ENCODE data around the gene CD47.

The CD47 gene

DNA sequence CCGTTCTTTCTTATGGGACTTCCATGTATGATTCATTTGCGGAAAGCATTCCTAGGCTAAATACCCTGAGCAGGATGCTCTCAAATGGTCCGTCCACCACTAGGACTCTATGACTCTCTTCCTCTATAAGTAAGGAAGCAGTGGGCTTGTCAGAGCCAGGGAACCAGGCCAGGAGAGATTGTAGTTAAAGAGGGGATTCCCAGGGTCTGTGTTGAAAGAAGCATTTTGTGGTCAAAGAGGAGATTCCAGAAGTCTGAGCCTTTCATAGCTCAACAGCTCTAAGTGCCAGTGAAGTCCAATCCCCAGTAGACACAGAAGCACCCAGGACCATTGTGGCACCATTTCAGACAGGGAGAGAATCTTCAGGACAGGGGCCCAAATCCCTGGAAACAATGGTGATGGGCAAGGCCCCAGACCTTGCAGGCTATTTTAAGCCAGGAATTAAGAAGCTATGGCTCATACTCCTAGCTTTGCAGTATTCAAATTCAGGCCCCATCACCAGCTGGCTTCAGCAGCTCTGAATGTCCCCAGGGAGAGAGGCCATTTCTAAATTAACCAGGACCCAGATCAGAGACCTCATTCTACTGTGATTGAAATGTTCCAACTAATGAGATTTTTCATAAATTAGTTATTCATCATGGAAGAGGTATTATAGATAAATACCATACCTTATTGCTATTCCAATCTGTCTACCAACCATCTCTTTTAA lies 81.7 kb downstream of the CD47 start:
- FAIRE-seq, result no peak

DNA sequence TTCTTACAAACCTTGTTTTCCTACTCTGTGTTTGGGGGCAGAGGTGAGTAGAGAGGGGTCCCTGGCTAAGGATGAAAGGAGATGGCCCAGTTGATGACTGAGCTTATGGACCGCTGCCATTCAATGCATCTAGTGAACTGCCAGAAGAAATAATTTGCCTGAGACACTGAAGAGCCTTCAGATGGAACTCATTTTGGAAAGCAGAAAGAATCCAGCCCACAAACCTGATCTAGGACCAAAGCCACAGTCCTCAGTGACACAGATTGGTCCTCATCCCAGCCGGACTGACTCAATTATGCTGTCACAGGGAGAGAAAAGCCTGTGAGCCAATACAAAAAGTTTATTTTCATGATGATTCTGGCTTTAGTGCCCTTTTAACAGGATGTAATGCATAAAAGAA lies 82.7 kb downstream of the CD47 start:
- FAIRE-seq, result no peak

DNA sequence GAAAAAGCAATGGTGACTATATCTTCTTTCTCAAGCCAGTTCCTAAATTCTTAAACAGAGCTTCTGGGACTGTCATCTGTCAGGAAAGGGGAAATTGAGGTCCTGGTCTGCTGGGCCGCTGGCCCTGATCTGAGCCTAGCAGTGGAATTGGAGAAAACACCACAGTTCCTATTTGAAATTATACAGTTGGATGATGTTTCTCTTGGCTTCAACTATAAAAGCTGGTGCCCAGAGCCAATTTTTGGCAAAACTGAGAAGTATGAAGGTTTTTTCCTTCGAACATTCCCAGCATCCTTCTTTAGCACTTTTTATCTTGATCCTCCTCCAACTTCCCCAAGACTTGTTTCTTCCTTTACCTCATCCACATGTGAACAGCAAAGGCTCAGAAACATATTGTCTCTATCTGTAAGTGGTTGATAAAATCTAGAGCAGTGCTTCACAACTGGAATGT lies 83.9 kb downstream of the CD47 start:
- no peak for FAIRE-seq

DNA sequence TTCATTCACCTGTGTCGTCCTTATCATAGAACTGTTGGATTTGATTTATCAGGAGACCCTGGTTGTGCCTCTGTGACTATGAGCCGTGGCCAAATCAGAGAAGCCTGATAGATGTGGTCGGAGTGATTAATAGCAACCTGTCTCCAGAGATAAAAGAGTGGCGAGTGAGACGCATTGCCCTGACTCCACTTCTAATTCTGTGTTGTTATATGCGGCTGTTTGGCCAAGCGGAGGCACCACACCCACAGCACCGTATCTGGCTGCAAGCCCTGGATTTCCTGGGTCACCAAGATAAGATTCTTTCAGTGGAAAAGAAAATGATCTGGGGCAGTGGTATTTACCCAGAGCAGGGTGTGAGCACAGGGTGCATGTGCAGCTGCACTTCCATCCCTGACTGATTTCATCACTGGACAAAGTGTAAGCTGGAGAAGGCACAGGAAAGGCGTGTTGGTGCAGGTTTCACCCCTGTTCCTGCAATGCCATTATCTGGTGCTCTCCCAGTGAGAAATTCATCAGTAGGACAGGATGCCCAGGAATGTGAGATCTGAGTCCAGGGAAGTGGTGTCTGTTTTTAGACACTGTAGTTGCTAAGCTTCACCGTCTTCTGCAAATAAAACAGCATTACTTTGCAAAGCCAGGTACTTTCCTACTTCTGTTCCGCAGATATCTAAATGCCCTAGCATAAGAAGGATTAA lies 84.6 kb downstream of the CD47 start:
- FAIRE-seq, result no peak

DNA sequence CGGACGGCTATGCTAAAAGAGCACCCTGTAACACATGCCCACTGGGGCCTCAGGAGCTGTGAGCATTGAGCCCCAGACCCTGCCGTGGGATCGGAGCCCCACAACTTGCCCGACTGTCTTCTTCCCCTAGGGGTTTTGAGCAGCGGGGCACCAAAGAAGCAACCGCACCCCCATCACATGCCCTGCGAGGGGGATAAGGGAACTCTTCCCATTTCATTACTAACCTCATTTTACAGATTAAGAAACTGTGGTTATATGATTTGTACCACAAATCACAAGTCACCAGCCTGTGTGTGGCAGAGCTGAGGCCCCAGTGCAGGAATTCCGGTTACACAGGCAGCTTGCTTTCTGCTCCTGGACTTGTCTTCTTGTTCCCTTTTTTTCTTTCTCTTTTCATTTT lies 86.2 kb downstream of the CD47 start:
- no peak for FAIRE-seq

DNA sequence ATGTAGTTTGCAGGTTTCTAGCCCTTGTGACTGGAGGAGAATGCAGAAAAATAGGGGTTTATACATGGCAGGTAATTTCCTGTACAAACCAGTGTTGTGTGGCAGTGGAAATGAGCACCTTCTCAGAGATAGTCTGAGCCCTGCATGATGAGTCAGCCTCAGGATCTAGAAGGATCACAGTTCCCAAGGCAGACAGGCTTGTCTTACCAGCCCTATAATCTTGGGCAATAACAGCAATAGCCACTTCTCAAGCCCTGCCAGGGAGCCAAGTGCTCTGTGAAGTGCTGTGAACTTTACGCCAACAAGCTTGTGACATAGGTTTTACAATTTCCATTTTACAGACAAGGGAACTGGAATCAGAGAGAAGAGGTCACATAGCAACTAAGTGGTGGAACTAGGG lies 89.4 kb downstream of the CD47 start:
- no peak for FAIRE-seq

DNA sequence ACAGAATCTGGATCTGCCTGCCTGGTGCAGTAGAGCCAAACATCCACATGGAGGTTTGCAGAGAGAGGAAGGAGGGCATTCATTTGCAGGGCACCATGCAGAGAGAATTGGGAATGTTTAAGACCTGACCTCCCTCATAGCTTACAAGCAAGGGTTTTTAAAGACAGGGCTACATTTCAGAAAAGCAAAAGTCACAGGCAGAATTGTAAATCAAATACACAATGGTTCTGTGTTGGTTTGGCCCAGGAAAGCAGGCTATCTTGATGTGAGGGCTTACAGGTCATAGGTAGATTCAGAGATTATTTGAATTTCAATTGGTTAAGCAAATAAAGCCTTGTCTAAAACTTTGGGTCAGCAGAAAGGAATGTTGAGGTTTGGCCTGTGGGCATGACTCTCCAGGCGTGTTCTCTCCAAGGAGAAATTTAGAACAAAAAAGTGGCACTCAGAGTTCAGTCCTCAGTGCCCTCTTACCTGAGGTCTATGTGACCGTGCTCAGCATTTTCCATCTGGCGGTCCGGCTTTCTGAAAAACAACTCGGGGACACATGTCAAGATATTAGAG lies 91.5 kb downstream of the CD47 start:
- no peak for FAIRE-seq

DNA sequence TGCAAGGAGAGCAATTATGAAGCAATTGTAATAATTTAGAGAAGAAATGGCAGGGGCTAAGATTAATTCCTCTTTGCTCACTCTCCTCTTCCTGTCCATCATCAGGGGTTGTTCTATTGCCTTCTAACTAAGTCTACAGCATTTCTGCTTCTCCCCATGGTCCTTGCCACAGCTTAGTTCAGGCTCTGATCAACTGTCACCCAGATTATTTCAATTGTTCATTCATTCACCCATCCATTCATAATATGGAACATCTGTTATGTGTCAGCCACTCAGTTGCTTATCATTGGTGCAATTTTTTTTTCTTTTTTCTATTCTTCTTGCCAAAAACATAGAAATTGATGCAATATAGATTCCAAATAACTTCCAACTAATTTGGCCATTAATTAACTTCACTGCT lies 93.2 kb downstream of the CD47 start:
- FAIRE-seq, result no peak

DNA sequence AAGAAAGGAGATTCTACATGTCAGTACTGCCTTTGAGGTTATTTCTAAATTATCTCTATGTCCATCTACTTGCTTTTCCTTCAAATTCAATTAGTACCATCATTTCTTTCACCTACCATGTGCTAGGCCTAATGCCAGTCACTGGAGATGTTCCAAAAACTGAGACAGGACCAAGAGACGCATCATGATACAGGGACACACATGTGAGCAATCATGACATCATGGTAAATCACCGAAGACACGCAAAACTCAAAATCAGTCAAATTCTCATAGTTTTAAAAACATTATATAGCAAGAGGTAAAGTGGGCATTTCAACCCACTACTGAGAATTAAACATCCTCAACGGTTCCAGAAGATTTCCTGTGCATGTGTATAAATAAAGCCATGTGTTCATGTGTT lies 95.0 kb downstream of the CD47 start:
- FAIRE-seq, result no peak

DNA sequence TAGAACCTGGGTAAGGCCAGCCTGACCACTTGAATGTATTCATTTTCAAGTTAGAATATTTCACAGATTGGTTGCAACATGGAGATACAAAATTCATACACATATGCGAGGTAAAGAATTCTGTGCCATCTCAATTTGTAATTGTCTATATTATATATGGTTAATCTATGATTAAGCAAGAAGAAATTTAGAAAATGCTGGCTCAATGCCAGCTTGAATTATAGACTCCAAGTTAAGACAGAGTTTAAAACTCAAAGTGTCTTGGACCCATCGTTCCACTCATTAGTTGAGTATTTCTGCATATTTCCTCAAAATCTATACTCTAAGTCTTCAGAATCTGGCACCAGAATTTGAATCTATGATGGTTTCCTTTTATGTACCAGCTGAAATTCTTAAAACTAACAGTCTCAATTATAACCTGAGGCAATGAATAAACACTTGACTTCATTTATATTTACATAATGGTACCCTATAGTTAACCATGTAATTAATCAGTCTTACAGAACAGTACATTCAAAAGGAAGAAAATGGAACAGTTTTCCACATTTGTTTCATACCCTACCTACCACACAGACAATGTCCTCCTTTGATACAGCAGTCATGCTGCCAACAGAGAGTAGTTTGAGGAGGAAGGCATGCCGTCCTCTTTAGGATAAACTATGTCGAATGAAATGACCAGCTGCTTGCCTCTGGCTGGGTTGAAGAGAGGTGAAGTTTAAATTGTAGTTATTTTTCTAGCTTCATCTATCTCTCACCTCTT lies 95.7 kb downstream of the CD47 start:
- no peak for FAIRE-seq

DNA sequence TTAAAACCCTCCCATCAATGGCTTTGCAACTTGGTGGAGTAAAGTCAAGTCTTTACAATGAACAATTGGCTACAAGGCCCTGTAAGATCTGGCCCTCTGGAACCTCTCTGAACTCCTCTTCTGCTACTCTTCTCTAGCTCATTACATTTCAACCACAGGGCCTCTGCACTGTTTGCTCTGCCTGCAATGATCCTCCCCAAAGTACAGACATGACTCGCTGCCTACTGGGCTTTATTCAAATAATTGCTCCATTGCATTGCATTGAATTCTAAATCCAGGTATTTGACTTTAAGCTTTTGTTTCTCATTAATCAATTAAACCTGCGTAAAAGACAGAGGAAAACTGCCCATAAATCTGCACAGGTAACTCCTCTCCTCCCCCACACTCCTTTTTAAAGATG lies 96.7 kb downstream of the CD47 start:
- no peak for FAIRE-seq

DNA sequence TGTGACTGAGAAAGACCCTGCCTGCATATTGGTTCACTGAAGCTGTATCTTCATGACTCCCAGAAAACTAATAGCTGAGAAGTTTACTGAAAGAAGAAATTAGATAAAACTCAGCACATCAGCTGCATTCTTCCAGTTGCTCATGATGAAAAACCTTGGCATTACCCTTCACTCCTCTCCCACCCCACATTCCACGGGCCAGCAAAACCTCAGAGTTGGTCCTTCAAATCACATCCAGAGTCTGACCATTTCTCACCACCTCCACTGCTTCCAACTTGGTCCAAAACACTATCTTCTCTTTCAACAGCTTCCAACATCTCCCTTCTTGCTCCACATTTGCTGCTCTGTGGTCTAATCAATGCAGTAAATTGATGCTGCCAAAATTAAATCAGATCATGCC lies 97.1 kb downstream of the CD47 start:
- no peak for FAIRE-seq

All from A204.1 (cell line).